Esophagus (tissue), 2 donors: ENCODE data around the gene KRTAP9-2. TPM values are rescaled to one million over a fixed set of nuclear protein-coding genes. Genes with fewer than 3 reads are reported as not detected.
"Not testable (repeated sequence)": the region's sequence is repeated elsewhere in the genome, so short reads cannot be mapped to it uniquely, and the experiment has no call there.

ENCODE experiments used
- H3K27ac ChIP-seq, 2 donors: one replicate each; pipeline ENCODE4 v1.5.1; 2013; ENCODE audit warnings: low read depth in 2 of 2, mild to moderate bottlenecking in 2 of 2, inconsistent platforms in 1 of 2, low read length in 1 of 2, moderate library complexity in 1 of 2
- H3K27me3 ChIP-seq, 2 donors: one replicate each; pipeline ENCODE4 v1.6.1; 2013; ENCODE audit warnings: low read length in 2 of 2, control low read depth in 1 of 2, mild to moderate bottlenecking in 1 of 2; ENCODE audit not compliant: insufficient read depth in 2 of 2, control insufficient read depth in 1 of 2
- H3K36me3 ChIP-seq, 2 donors: one replicate each; pipeline ENCODE4 v1.6.1; 2013; ENCODE audit warnings: low read length in 1 of 2; ENCODE audit not compliant: control insufficient read depth in 2 of 2, insufficient read depth in 2 of 2
- H3K4me1 ChIP-seq, 2 donors: one replicate each; pipeline ENCODE4 v1.6.1; 2013; ENCODE audit warnings: low read length in 1 of 2; ENCODE audit not compliant: control insufficient read depth in 2 of 2, insufficient read depth in 2 of 2
- H3K4me3 ChIP-seq, 2 donors: one replicate each; pipeline ENCODE4 v1.5.1; 2013; ENCODE audit warnings: low read length in 2 of 2, mild to moderate bottlenecking in 2 of 2, low read depth in 1 of 2, moderate library complexity in 1 of 2
- H3K9me3 ChIP-seq, 2 donors: one replicate each; pipeline ENCODE4 v1.6.1; 2013; ENCODE audit warnings: mild to moderate bottlenecking in 2 of 2, low read depth in 1 of 2, low read length in 1 of 2, moderate library complexity in 1 of 2; ENCODE audit not compliant: control insufficient read depth in 2 of 2, insufficient read depth in 1 of 2
- WGBS, 2 donors: extraction: QIAGEN DNeasy Blood & Tissue Kit; methylation state at CpG; one replicate each; pipeline ENCODE4 v1.1.7; 2013; 5-methylcytosine and 5-hydroxymethylcytosine counted together
- polyA plus RNA-seq, 2 donors: library from polyadenylated mRNA; stranded (reverse); fragments of 200-250 nt; gene quantifications; one replicate each; pipeline ENCODE4 v1.2.3, GENCODE V29; 2013
- donor health status: healthy with polysubstance abuse.
- donor health status: Bipolar disorder and iron deficiency.

Gene KRTAP9-2
- polyA plus RNA-seq, 2 donors, result not detected

DNA sequence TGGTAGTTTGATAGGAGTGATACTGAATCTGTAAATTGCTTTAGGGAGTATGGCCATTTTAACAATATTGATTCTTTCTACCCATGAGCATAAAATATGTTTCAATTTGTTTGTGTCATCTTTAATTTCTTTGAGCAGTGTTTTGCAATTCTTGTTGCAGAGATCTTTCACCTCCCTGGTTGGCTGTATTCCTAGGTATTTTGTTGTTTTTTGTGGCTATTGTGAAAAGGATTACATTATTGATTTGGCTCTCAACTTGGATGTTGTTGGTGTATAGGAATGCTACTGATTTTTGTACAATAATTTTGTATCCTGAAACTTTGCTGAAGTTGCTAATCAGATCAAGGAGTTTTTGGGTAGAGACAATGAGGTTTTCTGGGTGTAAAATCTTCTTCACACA is 32.0 kb downstream of the KRTAP9-2 start:
- Histone ChIP-seq H3K4me1 (no peaks in the 10 kb centered on the region), H3K9me3 (no peaks in the 10 kb centered on the region), H3K27me3 (no peaks in the 10 kb centered on the region), H3K27ac (no peak overlapping the region), H3K4me3 (no peak overlapping the region), H3K36me3 (no peaks in the 10 kb centered on the region)

DNA sequence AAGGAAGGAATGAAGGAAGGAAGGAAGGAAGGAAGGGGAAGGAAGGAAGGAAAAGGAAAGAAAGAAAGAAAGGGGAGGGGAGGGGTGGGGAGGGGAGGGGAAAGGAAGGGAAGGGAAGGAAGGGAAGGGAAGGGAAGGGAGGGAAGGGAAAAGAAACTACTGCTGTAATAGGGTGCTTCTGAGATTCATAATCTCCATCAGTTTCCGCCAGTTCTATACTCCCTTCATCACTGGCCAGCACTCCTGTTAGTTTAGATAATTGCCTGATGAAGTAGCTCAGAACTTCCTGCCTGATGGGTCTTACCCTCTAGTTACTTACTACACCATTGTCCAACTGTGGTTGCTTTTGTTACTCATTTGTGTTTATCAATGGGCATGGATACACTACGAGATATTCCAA is 36.8 kb downstream of the KRTAP9-2 start:
- H3K27ac ChIP-seq, result no peak overlapping the region
- WGBS, 2 donors, result 74 to 90% methylated on average over 2 of the region's 2 CpGs
- no peaks in the 10 kb centered on the region for H3K9me3 ChIP-seq
- H3K27me3 ChIP-seq, result no peaks in the 10 kb centered on the region
- no peaks in the 10 kb centered on the region for H3K36me3 ChIP-seq
- H3K4me3 ChIP-seq, result no peak overlapping the region
- H3K4me1 ChIP-seq, result no peaks in the 10 kb centered on the region

DNA sequence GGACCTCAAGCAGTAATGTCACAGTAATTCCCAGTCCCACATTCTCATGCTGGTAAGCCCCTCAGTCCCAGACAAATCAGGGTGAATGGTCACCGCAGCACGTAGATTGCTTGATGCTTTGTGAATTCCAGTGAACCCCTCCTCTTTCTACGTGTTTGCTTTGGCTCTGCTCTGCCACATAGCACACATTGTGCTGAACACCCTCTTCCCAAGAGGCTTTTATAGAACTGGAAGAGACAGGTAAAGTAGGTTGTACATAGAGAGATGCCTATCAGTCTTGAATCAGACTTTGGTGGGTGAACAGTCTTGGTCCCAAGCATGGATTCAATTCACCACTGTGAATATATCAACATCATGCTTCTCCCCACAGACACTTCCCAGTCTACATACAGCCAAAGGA is 38.2 kb downstream of the KRTAP9-2 start:
- WGBS, 2 donors, result 71 to 86% methylated on average over 3 of the region's 3 CpGs
- no peaks in the 10 kb centered on the region for H3K4me1 ChIP-seq

DNA sequence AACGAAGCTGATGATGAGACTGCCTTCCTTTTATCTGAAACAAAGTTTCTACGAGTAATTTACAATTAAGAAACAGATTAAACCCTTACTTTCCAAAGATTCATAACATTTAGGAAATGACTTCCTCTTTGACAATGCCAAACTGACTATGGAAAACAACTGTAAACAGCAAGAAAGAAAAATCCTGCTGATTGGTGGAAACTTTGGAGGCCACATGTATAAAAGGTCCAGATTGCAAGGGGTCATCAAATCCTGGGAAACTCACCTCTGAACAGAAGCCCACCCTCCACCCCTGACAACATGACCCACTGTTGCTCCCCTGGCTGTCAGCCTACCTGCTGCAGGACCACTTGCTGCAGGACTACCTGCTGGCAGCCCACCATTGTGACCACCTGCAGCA is 38.6 kb downstream of the KRTAP9-2 start, which contains the start of gene KRTAP9-6:
TSS of gene KRTAP9-6 (plus strand) at position 301 of the 400 bp plus-strand sequence. CDS start at position 301, 0 bp downstream.
- 46 to 60% methylated on average over 2 of the region's 2 CpGs for WGBS, 2 donors

More for the DNA sequence above, 38.2 kb downstream of the KRTAP9-2 start:
- H3K4me3 ChIP-seq, result no peak overlapping the region
- no peaks in the 10 kb centered on the region for H3K27me3 ChIP-seq
- H3K27ac ChIP-seq, result no peak overlapping the region
- H3K36me3 ChIP-seq, result no peaks in the 10 kb centered on the region
- no peaks in the 10 kb centered on the region for H3K9me3 ChIP-seq

GRCh38 chr17:41267711-41268110 is 41.3 kb downstream of the KRTAP9-2 start:
- Histone ChIP-seq H3K9me3 (no peaks in the 10 kb centered on the region), H3K27me3 (no peaks in the 10 kb centered on the region), H3K4me1 (no peaks in the 10 kb centered on the region), H3K4me3 (no peak overlapping the region), H3K27ac (no peak overlapping the region), H3K36me3 (no peaks in the 10 kb centered on the region)
- 85% methylated on average over 3 of the region's 3 CpGs; no CpG with 5 or more reads in 1 of the 2 donors for WGBS, 2 donors

More for the DNA sequence above, 38.6 kb downstream of the KRTAP9-2 start, which contains the start of gene KRTAP9-6:
- no peak within 1 kb of the TSS for H3K4me3 ChIP-seq
- H3K9me3 ChIP-seq, result no peaks in the 10 kb centered on the region
- H3K4me1 ChIP-seq, result no peaks in the 10 kb centered on the region
- no peak within 1 kb of the TSS for H3K27ac ChIP-seq
- H3K36me3 ChIP-seq, result no peaks in the 10 kb centered on the region
- H3K27me3 ChIP-seq, result no peaks in the 10 kb centered on the region

DNA sequence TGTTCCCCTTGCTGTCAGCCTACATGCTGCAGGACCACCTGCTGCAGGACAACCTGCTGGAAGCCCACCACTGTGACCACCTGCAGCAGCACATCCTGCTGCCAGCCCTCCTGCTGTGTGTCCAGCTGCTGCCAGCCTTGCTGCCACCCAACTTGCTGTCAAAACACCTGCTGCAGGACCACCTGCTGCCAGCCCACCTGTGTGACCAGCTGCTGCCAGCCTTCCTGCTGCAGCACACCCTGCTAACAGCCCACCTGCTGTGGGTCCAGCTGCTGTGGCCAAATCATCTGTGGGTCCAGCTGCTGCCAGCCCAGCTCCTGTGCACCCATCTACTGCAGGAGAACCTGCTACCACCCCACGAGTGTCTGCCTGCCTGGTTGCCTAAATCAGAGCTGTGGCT is 44.9 kb downstream of the KRTAP9-2 start:
- WGBS, 2 donors, result 57% methylated on average over 1 of the region's 1 CpG; no CpG with 5 or more reads in 1 of the 2 donors
- H3K36me3 ChIP-seq, H3K9me3 ChIP-seq, H3K4me1 ChIP-seq, H3K27ac ChIP-seq, H3K4me3 ChIP-seq, H3K27me3 ChIP-seq: not testable (repeated sequence)

- Histone ChIP-seq H3K4me3 (no peak overlapping the region), H3K27me3 (no peaks in the 10 kb centered on the region), H3K36me3 (no peaks in the 10 kb centered on the region), H3K27ac (no peak overlapping the region), H3K9me3 (no peaks in the 10 kb centered on the region), H3K4me1 (no peaks in the 10 kb centered on the region)
- 61% methylated on average over 1 of the region's 1 CpG; no CpG with 5 or more reads in 1 of the 2 donors for WGBS, 2 donors
Measured at GRCh38 chr17:41271858-41272257, 45.4 kb downstream of the KRTAP9-2 start.

GRCh38 chr17:41275648-41276190 is 49.3 kb downstream of the KRTAP9-2 start, which contains the start of gene KRTAP9-7:
KRTAP9-7 (plus strand) TSS chr17:41275698; CDS start chr17:41275698, 0 bp downstream.
- not testable (repeated sequence) for H3K4me1 ChIP-seq, H3K4me3 ChIP-seq, H3K27me3 ChIP-seq, H3K36me3 ChIP-seq, H3K27ac ChIP-seq, H3K9me3 ChIP-seq
- WGBS, 2 donors, result 76 to 89% methylated on average over 3 of the region's 3 CpGs
